Small intestine (tissue), 7 donors: ENCODE results near the gene CLC. TPM values are rescaled to one million over a fixed set of nuclear protein-coding genes. Genes with fewer than 3 reads are reported as not detected.
"Not testable (repeated sequence)": the region's sequence is repeated elsewhere in the genome, so short reads cannot be mapped to it uniquely, and the experiment has no call there.

Experiments used
- DNase-seq, 2 donors: peaks; one replicate each; pipeline versions ENCODE4 v3.0.0 to v3.0.0-alpha.2; 2013
- FAIRE-seq: peaks from 2 replicates; lab custom pipeline; 2012; peaks lifted over from hg19 to GRCh38; lab: Jason Lieb, UNC
- H3K27ac ChIP-seq, 3 donors: one replicate each; pipeline ENCODE4 v1.5.1; 2013; ENCODE audit warnings: low read length in 2 of 3, mild to moderate bottlenecking in 2 of 3, control low read depth in 1 of 3, inconsistent platforms in 1 of 3, low read depth in 1 of 3, moderate library complexity in 1 of 3
- H3K27me3 ChIP-seq, 3 donors: one replicate each; pipeline ENCODE4 v1.6.1; 2013; ENCODE audit warnings: low read length in 3 of 3, inconsistent platforms in 1 of 3; ENCODE audit not compliant: control insufficient read depth in 3 of 3, insufficient read depth in 3 of 3
- H3K36me3 ChIP-seq, 3 donors: one replicate each; pipeline ENCODE4 v1.6.1; 2013; ENCODE audit warnings: low read length in 3 of 3, inconsistent platforms in 1 of 3, low read depth in 1 of 3, mild to moderate bottlenecking in 1 of 3, moderate library complexity in 1 of 3; ENCODE audit not compliant: control insufficient read depth in 3 of 3, insufficient read depth in 2 of 3
- H3K4me1 ChIP-seq, 3 donors: one replicate each; pipeline ENCODE4 v1.6.1; 2013; ENCODE audit warnings: low read length in 2 of 3, inconsistent platforms in 1 of 3, low read depth in 1 of 3, mild to moderate bottlenecking in 1 of 3, moderate library complexity in 1 of 3; ENCODE audit not compliant: control insufficient read depth in 3 of 3, insufficient read depth in 2 of 3
- H3K4me3 ChIP-seq, 3 donors: one replicate each; pipeline ENCODE4 v1.5.1; 2013; ENCODE audit warnings: low read length in 3 of 3, control low read depth in 1 of 3, inconsistent platforms in 1 of 3, low read depth in 1 of 3, mild to moderate bottlenecking in 1 of 3, moderate library complexity in 1 of 3
- H3K9me3 ChIP-seq, 2 donors: one replicate each; pipeline ENCODE4 v1.6.1; 2013; ENCODE audit warnings: low read depth in 1 of 2, low read length in 1 of 2; ENCODE audit not compliant: control insufficient read depth in 2 of 2, insufficient read depth in 1 of 2
- WGBS, 3 donors: extraction: QIAGEN DNeasy Blood & Tissue Kit; methylation state at CpG; one replicate each; pipeline ENCODE4 v1.1.7; 2013; 5-methylcytosine and 5-hydroxymethylcytosine counted together
- polyA plus RNA-seq, 4 donors: library from polyadenylated mRNA; stranded (reverse) in 3 of 4; unstranded in 1 of 4; fragments of 200-250 nt in 3 of 4; fragments of 120-200 nt in 1 of 4; gene quantifications; one replicate each; pipeline versions ENCODE4 v1.2.1 to v1.2.3, GENCODE V29; 2013
- donor health status: healthy with polysubstance abuse.
- donor health status: control.
- donor health status: control.
- donor health status: Bipolar disorder and iron deficiency.
- donor health status: healthy.

Gene CLC
- polyA plus RNA-seq, 4 donors = 1.2 to 27.3 TPM; not detected in 2

- no peaks in the 10 kb centered on the region for H3K4me1 ChIP-seq
- H3K4me3 ChIP-seq = no peak within 1 kb of the TSS
- H3K27ac ChIP-seq = no peak within 1 kb of the TSS
- no peaks in the 10 kb centered on the region for H3K27me3 ChIP-seq
- no peak for FAIRE-seq
- no peaks in the 10 kb centered on the region for H3K36me3 ChIP-seq
- no peaks in the 10 kb centered on the region for H3K9me3 ChIP-seq
- 18 to 40% (median 21%) methylated on average over 6 of the region's 6 CpGs for WGBS, 3 donors
- peak in 1 of 2 donors; percentile 46 for DNase-seq
These were observed 33.4 kb downstream of the CLC start, which contains the start of gene LGALS14 for GRCh38 chr19:39704181-39705044. Gene LGALS14 (plus strand): TSS chr19:39704481. CDS start chr19:39704529, 48 bp downstream.

DNA sequence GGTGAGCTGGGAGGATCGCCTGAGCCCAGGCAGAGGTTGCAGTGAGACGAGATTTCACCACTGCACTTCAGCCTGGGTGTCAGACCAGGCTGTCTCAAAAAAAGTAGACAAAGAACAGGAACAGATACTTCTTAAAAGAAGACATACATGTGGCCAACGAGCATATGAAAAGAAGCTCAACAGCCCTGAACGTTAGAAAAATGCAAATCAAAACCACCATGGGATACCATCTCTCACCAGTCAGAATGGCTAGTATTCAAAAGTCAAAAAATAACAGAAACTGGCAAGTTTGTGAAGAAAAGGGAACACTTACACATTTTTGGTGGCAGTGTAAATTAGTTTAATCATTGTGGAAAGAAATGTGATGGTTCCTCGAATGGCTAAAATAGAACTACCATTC, 36.5 kb downstream of the CLC start:
- DNase-seq (no peak), FAIRE-seq (no peak)
- Histone ChIP-seq H3K4me3 (no peak overlapping the region), H3K36me3 (no peaks in the 10 kb centered on the region), H3K9me3 (no peaks in the 10 kb centered on the region), H3K27ac (no peak overlapping the region), H3K4me1 (no peaks in the 10 kb centered on the region), H3K27me3 (no peaks in the 10 kb centered on the region)
- 63 to 72% (median 68%) methylated on average over 5 of the region's 5 CpGs for WGBS, 3 donors

GRCh38 chr19:39698535-39698934, 39.3 kb downstream of the CLC start:
- Histone ChIP-seq H3K4me1 (no peaks in the 10 kb centered on the region), H3K27ac (no peak overlapping the region), H3K36me3 (no peaks in the 10 kb centered on the region), H3K4me3 (no peak overlapping the region), H3K9me3 (no peaks in the 10 kb centered on the region), H3K27me3 (no peaks in the 10 kb centered on the region)
- no peak for FAIRE-seq
- DNase-seq = no peak

- Histone ChIP-seq H3K27ac (no peak overlapping the region), H3K4me1 (no peaks in the 10 kb centered on the region), H3K36me3 (no peaks in the 10 kb centered on the region), H3K4me3 (no peak overlapping the region), H3K9me3 (no peaks in the 10 kb centered on the region), H3K27me3 (no peaks in the 10 kb centered on the region)
- no peak for FAIRE-seq
- WGBS, 3 donors = 65 to 69% (median 65%) methylated on average over 2 of the region's 2 CpGs
- DNase-seq = no peak
These were observed 41.4 kb downstream of the CLC start for GRCh38 chr19:39696387-39696786.

DNA sequence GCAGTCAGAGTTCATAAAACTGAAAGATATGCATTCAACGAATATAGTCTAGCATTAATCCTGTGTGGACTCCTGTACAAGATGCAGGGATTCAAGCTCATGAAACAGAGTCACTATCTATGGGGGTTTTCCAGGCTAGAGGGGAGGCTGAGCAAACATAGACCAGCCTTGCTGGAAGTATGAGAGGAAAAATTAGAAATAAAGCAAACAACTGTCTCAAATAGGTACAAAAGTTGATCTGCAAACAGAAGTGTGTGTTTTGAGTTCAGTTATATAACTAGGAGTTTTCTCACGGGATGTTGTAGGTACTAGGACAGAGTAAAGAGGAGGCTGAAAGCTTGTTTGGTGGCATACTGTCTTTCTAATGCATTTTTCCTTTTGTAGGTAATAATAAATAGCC, 42.1 kb downstream of the CLC start:
- no peaks in the 10 kb centered on the region for H3K9me3 ChIP-seq
- H3K27me3 ChIP-seq = no peaks in the 10 kb centered on the region
- FAIRE-seq = no peak
- no peak for DNase-seq
- H3K4me1 ChIP-seq = no peaks in the 10 kb centered on the region
- WGBS, 3 donors = 49 to 68% (median 53%) methylated on average over 2 of the region's 2 CpGs
- no peaks in the 10 kb centered on the region for H3K36me3 ChIP-seq
- H3K27ac ChIP-seq = no peak overlapping the region
- H3K4me3 ChIP-seq = no peak overlapping the region

- no peaks in the 10 kb centered on the region for H3K4me1 ChIP-seq
- H3K36me3 ChIP-seq = no peaks in the 10 kb centered on the region
- no peaks in the 10 kb centered on the region for H3K27me3 ChIP-seq
- no peak for FAIRE-seq
- peaks cover 0 to 6% of the 10 kb centered on the region in 2 donors for H3K9me3 ChIP-seq
- 57 to 74% (median 63%) methylated on average over 1 of the region's 1 CpG for WGBS, 3 donors
- DNase-seq = no peak
- H3K27ac ChIP-seq = no peak overlapping the region
- no peak overlapping the region for H3K4me3 ChIP-seq
These were observed 45.0 kb downstream of the CLC start for GRCh38 chr19:39692822-39693221.

DNA sequence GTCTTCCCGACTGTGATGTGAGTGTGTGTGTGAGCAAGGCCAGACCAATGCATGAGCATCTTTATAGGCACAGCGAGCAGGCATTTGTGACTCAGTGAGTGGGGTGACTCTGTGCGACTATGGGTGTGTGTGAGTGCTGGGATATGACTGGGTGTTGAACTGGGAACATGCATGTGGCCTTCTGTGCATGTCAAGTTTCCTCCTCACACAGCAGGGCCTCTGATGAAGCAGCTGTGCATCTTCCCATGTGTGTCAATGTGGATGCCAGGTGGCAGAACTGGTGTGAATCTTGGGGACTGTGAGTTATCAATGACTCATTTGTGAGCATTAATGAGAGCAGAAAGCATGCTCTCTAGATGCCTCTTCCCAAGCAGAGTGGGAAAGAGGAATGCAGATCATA, 45.7 kb downstream of the CLC start:
- Histone ChIP-seq H3K9me3 (peaks cover 0 to 6% of the 10 kb centered on the region in 2 donors), H3K4me3 (no peak overlapping the region), H3K27ac (no peak overlapping the region), H3K36me3 (no peaks in the 10 kb centered on the region), H3K4me1 (no peaks in the 10 kb centered on the region), H3K27me3 (no peaks in the 10 kb centered on the region)
- no peak for DNase-seq
- WGBS, 3 donors = 72 to 83% (median 79%) methylated on average over 3 of the region's 3 CpGs
- no peak for FAIRE-seq

GRCh38 chr19:39688637-39689036, 49.2 kb downstream of the CLC start:
- not testable (repeated sequence) for FAIRE-seq, H3K27ac ChIP-seq, H3K9me3 ChIP-seq, H3K4me1 ChIP-seq, H3K27me3 ChIP-seq, H3K36me3 ChIP-seq, H3K4me3 ChIP-seq
- DNase-seq = peak in 1 of 2 donors; percentile 26
- 43 to 57% (median 47%) methylated on average over 4 of the region's 4 CpGs for WGBS, 3 donors
